Astrocyte of the cerebellum (primary cell): Measurements from ENCODE around the gene TRDN.
A peak's percentile ranks its signal among the peaks of the same experiment; 100 is the strongest.
"Not testable (repeated sequence)": the region's sequence is repeated elsewhere in the genome, so short reads cannot be mapped to it uniquely, and the experiment has no call there.

ENCODE experiments used
- DNase-seq: peaks from one replicate; pipeline ENCODE4 v3.0.0-alpha.2; 2011; ENCODE audit warnings: low read depth
- H3K4me3 ChIP-seq: 2 replicates; pipeline ENCODE4 v1.5.1; 2011; ENCODE audit warnings: mild to moderate bottlenecking, low read depth, low read length, moderate library complexity
- CTCF ChIP-seq: IDR thresholded peaks from 2 replicates; pipeline ENCODE4 v1.5.1; 2012; ENCODE audit warnings: low read length, low read depth, moderate library complexity, mild to moderate bottlenecking; ENCODE audit errors: missing control alignments
- in situ Hi-C: cut with HindIII; loops from 2 replicates; pipeline ENCODE4 v1.10.0; 2017; ENCODE audit warnings: low sequenced_read_pairs

TRDN gene

GRCh38 chr6:123321020-123321419, 315.7 kb downstream of the TRDN start:
- no peak for DNase-seq
- in situ Hi-C loops, result no loop called here
- TF ChIP-seq CTCF, result no peak
- no peak overlapping the region for H3K4me3 ChIP-seq

GRCh38 chr6:123316733-123317323, 319.9 kb downstream of the TRDN start:
- H3K4me3 ChIP-seq, result no peak overlapping the region
- no peak for TF ChIP-seq CTCF
- peak; percentile 9 for DNase-seq
- in situ Hi-C loops, result no loop called here

- in situ Hi-C loops, H3K4me3 ChIP-seq, DNase-seq: not testable (repeated sequence)
Observed at GRCh38 chr6:123314459-123314858, 322.3 kb downstream of the TRDN start.

GRCh38 chr6:123309130-123309529, 327.6 kb downstream of the TRDN start:
- H3K4me3 ChIP-seq, result no peak overlapping the region
- TF ChIP-seq CTCF, result no peak
- in situ Hi-C loops, result no loop called here
- DNase-seq, result no peak

- DNase-seq, result no peak
- in situ Hi-C loops, result no loop called here
- H3K4me3 ChIP-seq, result no peak overlapping the region
- TF ChIP-seq CTCF, result no peak
Observed at GRCh38 chr6:123306334-123306733, 330.4 kb downstream of the TRDN start.

GRCh38 chr6:123295672-123296071, 341.1 kb downstream of the TRDN start:
- DNase-seq, result no peak
- no peak for TF ChIP-seq CTCF
- no peak overlapping the region for H3K4me3 ChIP-seq
- in situ Hi-C loops, result no loop called here

- in situ Hi-C loops, result no loop called here
- no peak for TF ChIP-seq CTCF
- no peak for DNase-seq
Observed at GRCh38 chr6:123295181-123295580, 341.6 kb downstream of the TRDN start.

More at GRCh38 chr6:123295181-123295580, 341.6 kb downstream of the TRDN start:
- no peak overlapping the region for H3K4me3 ChIP-seq
